CD14-positive monocyte (primary cell): ENCODE data around the gene PIP5K1A. TPM values are rescaled to one million over a fixed set of nuclear protein-coding genes. Genes with fewer than 3 reads are reported as not detected.
"Not testable (repeated sequence)": the region's sequence is repeated elsewhere in the genome, so short reads cannot be mapped to it uniquely, and the experiment has no call there.

ENCODE experiments used
- DNase-seq, 3 donors: peaks; one replicate each; pipeline ENCODE4 v3.0.0-alpha.2; 2011 to 2022
- H2AFZ ChIP-seq: 2 replicates; pipeline ENCODE4 v1.6.0; 2012; ENCODE audit warnings: mild to moderate bottlenecking, low read depth, low read length, inconsistent platforms; ENCODE audit not compliant: insufficient read depth, poor library complexity, severe bottlenecking
- H3K27ac ChIP-seq, 2 donors: 1 replicate in 1 of 2; 2 replicates in 1 of 2; pipeline ENCODE4 v1.5.1; 2012 to 2013; ENCODE audit warnings: low read length in 2 of 2, control low read depth in 1 of 2, inconsistent platforms in 1 of 2, low read depth in 1 of 2, mild to moderate bottlenecking in 1 of 2
- H3K27me3 ChIP-seq, 2 donors: one replicate each; pipeline versions ENCODE4 v1.6.0 to v1.6.1; 2011 to 2013; ENCODE audit warnings: low read length in 2 of 2; ENCODE audit not compliant: control insufficient read depth in 2 of 2, insufficient read depth in 2 of 2
- H3K36me3 ChIP-seq, 2 donors: replicated peaks in 1 of 2; 1 replicate in 1 of 2; 2 replicates in 1 of 2; pipeline versions ENCODE4 v1.5.1 to v1.6.1; 2012 to 2013; ENCODE audit warnings: low read length in 2 of 2, control low read depth in 1 of 2, inconsistent platforms in 1 of 2, mild to moderate bottlenecking in 1 of 2; ENCODE audit not compliant: insufficient read depth in 2 of 2, control insufficient read depth in 1 of 2
- H3K4me1 ChIP-seq, 2 donors: 1 replicate in 1 of 2; 2 replicates in 1 of 2; pipeline versions ENCODE4 v1.5.1 to v1.6.1; 2012 to 2013; ENCODE audit warnings: low read length in 2 of 2, control low read depth in 1 of 2, inconsistent platforms in 1 of 2, mild to moderate bottlenecking in 1 of 2, moderate library complexity in 1 of 2; ENCODE audit not compliant: insufficient read depth in 2 of 2, control insufficient read depth in 1 of 2
- H3K4me2 ChIP-seq: replicated peaks from 2 replicates; pipeline ENCODE3; 2012; ENCODE audit warnings: low read length, moderate library complexity, mild to moderate bottlenecking; ENCODE audit not compliant: poor library complexity, severe bottlenecking; ENCODE audit errors: extremely low read depth
- H3K4me3 ChIP-seq, 3 experiments: fragments of 200-600 bp in 1 of 3; sonication (generic) in 1 of 3; replicated peaks in 1 of 3; 1 replicate in 2 of 3; 2 replicates in 1 of 3; pipeline ENCODE4 v1.5.1; 2011 to 2013; ENCODE audit warnings: low read length in 3 of 3, mild to moderate bottlenecking in 3 of 3, control low read depth in 2 of 3, low read depth in 2 of 3, inconsistent platforms in 1 of 3, moderate library complexity in 1 of 3
- H3K79me2 ChIP-seq: 2 replicates; pipeline ENCODE4 v1.6.0; 2012; ENCODE audit warnings: mild to moderate bottlenecking, control low read depth, inconsistent platforms, low read length, moderate library complexity; ENCODE audit not compliant: insufficient read depth
- H3K9ac ChIP-seq: 2 replicates; pipeline ENCODE4 v1.6.0; 2017; ENCODE audit warnings: low read length, mild to moderate bottlenecking; ENCODE audit not compliant: insufficient read depth, poor library complexity, severe bottlenecking
- H3K9me3 ChIP-seq, 2 donors: replicated peaks in 1 of 2; 1 replicate in 1 of 2; 2 replicates in 1 of 2; pipeline versions ENCODE4 v1.5.1 to v1.6.1; 2012 to 2013; ENCODE audit warnings: low read length in 2 of 2, control low read depth in 1 of 2; ENCODE audit not compliant: control insufficient read depth in 1 of 2, insufficient read depth in 1 of 2
- H4K20me1 ChIP-seq: 2 replicates; pipeline ENCODE4 v1.6.0; 2012; ENCODE audit warnings: mild to moderate bottlenecking, low read length, control low read depth, moderate library complexity; ENCODE audit not compliant: insufficient read depth
- H3K27ac Mint-ChIP-seq, 7 donors: one replicate each; pipeline ENCODE4 v1.8.0; 2020; ENCODE audit warnings: mild to moderate bottlenecking in 7 of 7, mixed read lengths in 7 of 7, moderate library complexity in 6 of 7, inconsistent platforms in 2 of 7
- H3K27me3 Mint-ChIP-seq, 3 donors: one replicate each; pipeline ENCODE4 v1.8.0; 2021 to 2022; ENCODE audit warnings: low read depth in 3 of 3, mild to moderate bottlenecking in 3 of 3, mixed read lengths in 3 of 3, moderate library complexity in 3 of 3, inconsistent platforms in 1 of 3
- H3K36me3 Mint-ChIP-seq, 2 donors: one replicate each; pipeline ENCODE4 v1.8.0; 2020; ENCODE audit warnings: mixed read lengths in 2 of 2, inconsistent platforms in 1 of 2, mild to moderate bottlenecking in 1 of 2
- H3K4me1 Mint-ChIP-seq: one replicate; pipeline ENCODE4 v1.8.0; 2020; ENCODE audit warnings: mild to moderate bottlenecking, mixed read lengths
- H3K4me3 Mint-ChIP-seq, 2 donors: one replicate each; pipeline ENCODE4 v1.8.0; 2020; ENCODE audit warnings: mild to moderate bottlenecking in 2 of 2, mixed read lengths in 2 of 2, moderate library complexity in 1 of 2
- H3K9me3 Mint-ChIP-seq, 7 donors: one replicate each; pipeline ENCODE4 v1.8.0; 2020 to 2022; ENCODE audit warnings: mixed read lengths in 7 of 7, mild to moderate bottlenecking in 6 of 7, moderate library complexity in 6 of 7, inconsistent platforms in 2 of 7
- CTCF ChIP-seq: fragments of 200-600 bp; IDR thresholded peaks from one replicate; pipeline ENCODE4 v1.8.0; 2022; ENCODE audit warnings: antibody characterized with exemption, mild to moderate bottlenecking
- WGBS: methylation state at CpG from one replicate; pipeline ENCODE4 v1.1.5; 2013; ENCODE audit warnings: missing lambda C conversion rate; ENCODE audit not compliant: insufficient coverage; 5-methylcytosine and 5-hydroxymethylcytosine counted together
- intact Hi-C, 2 donors: fragments of 100-400 bp; cut with micrococcal nuclease; formaldehyde crosslinking; loops; one replicate each; pipeline versions ENCODE4 v1.15.0 to v1.15.1; 2023
- polyA plus RNA-seq, 3 donors: library from polyadenylated mRNA; depleted of rRNA in 1 of 3; unstranded in 2 of 3; stranded (reverse) in 1 of 3; fragments of 300-500 nt in 2 of 3; fragments of >200 nt in 1 of 3; fragmentation: Illumina TruSeq in 2 of 3; gene quantifications; 1 replicate in 2 of 3; 2 replicates in 1 of 3; pipeline ENCODE4 v1.2.3, GENCODE V29; 2012 to 2021

The PIP5K1A gene
- polyA plus RNA-seq, 3 donors, result 10.8 to 47.7 (median 11.7) TPM

- Histone ChIP-seq H3K27me3 (no peaks in the 10 kb centered on the region), H3K36me3 (peaks cover 58 to 71% of the 10 kb centered on the region in 2 donors)
Measured at GRCh38 chr1:151267760-151268159, 69.4 kb downstream of the PIP5K1A start.

GRCh38 chr1:151273924-151274466 is 75.6 kb downstream of the PIP5K1A start:
- DNase-seq, result peak in 1 of 3 donors; percentile 33
- Histone ChIP-seq H3K9ac (no peak overlapping the region), H3K4me2 (no peak overlapping the region), H3K9me3 (no peaks in the 10 kb centered on the region), H3K27ac (no peak overlapping the region), H3K4me1 (peaks cover 42% of the 10 kb centered on the region in 2 donors), H3K27me3 (no peaks in the 10 kb centered on the region), H4K20me1 (no peaks in the 10 kb centered on the region), H3K4me3 (no peak overlapping the region), H2AFZ (no peak overlapping the region), H3K79me2 (peaks cover 4% of the 10 kb centered on the region), H3K36me3 (peaks cover 4 to 18% of the 10 kb centered on the region in 2 donors)
- 100% methylated on average over 1 of the region's 3 CpGs for WGBS
- Mint-ChIP-seq H3K9me3 (peaks cover 0 to 8% (median 0%) of the 10 kb centered on the region in 7 donors), H3K4me3 (no peak overlapping the region), H3K27ac (peak overlapping the region in 1 of 7 donors; percentile 3), H3K36me3 (peaks cover 25 to 31% of the 10 kb centered on the region in 2 donors), H3K27me3 (no peaks in the 10 kb centered on the region), H3K4me1 (peaks cover 39% of the 10 kb centered on the region)
- intact Hi-C loops, result no loop called here
- no peak for TF ChIP-seq CTCF

More at GRCh38 chr1:151267760-151268159, 69.4 kb downstream of the PIP5K1A start:
- peak overlapping the region in 1 of 2 donors; percentile 48 for H3K27ac ChIP-seq
- Mint-ChIP-seq H3K27ac (peak overlapping the region in 3 of 7 donors; percentile 39 to 75 (median 65)), H3K36me3 (peaks cover 64 to 84% of the 10 kb centered on the region in 2 donors), H3K4me3 (no peak overlapping the region), H3K4me1 (peaks cover 8% of the 10 kb centered on the region), H3K9me3 (no peaks in the 10 kb centered on the region), H3K27me3 (no peaks in the 10 kb centered on the region)
- H3K9me3 ChIP-seq, result no peaks in the 10 kb centered on the region
- H3K4me3 ChIP-seq, result no peak overlapping the region
- no peak for DNase-seq
- peaks cover 3% of the 10 kb centered on the region for H3K79me2 ChIP-seq
- no peak for TF ChIP-seq CTCF
- H2AFZ ChIP-seq, result no peak overlapping the region
- WGBS, result 48% methylated on average over 3 of the region's 4 CpGs
- H3K4me1 ChIP-seq, result peaks cover 0 to 5% of the 10 kb centered on the region in 2 donors
- no peak overlapping the region for H3K9ac ChIP-seq
- H4K20me1 ChIP-seq, result peaks cover 25% of the 10 kb centered on the region
- no peak overlapping the region for H3K4me2 ChIP-seq
- intact Hi-C loops, result no loop called here

GRCh38 chr1:151275341-151275740 is 77.0 kb downstream of the PIP5K1A start:
- H3K4me3 ChIP-seq, intact Hi-C loops, H3K9me3 ChIP-seq, H3K9me3 Mint-ChIP-seq, H3K27ac ChIP-seq, H3K27me3 Mint-ChIP-seq, H3K4me2 ChIP-seq, H3K9ac ChIP-seq, H3K4me3 Mint-ChIP-seq, H3K27me3 ChIP-seq, H4K20me1 ChIP-seq, H2AFZ ChIP-seq: not testable (repeated sequence)
- Histone ChIP-seq H3K36me3 (peaks cover 0 to 11% of the 10 kb centered on the region in 2 donors), H3K4me1 (peaks cover 45 to 55% of the 10 kb centered on the region in 2 donors), H3K79me2 (peaks cover 12% of the 10 kb centered on the region)
- Mint-ChIP-seq H3K27ac (peak overlapping the region; percentile 77 to 93 (median 88)), H3K4me1 (peaks cover 43% of the 10 kb centered on the region), H3K36me3 (peaks cover 20 to 24% of the 10 kb centered on the region in 2 donors)
- WGBS, result 57% methylated on average over 3 of the region's 5 CpGs
- DNase-seq, result peak in 1 of 3 donors; percentile 49
